ENCODE results near the gene MAPRE2.

Gene MAPRE2

DNA sequence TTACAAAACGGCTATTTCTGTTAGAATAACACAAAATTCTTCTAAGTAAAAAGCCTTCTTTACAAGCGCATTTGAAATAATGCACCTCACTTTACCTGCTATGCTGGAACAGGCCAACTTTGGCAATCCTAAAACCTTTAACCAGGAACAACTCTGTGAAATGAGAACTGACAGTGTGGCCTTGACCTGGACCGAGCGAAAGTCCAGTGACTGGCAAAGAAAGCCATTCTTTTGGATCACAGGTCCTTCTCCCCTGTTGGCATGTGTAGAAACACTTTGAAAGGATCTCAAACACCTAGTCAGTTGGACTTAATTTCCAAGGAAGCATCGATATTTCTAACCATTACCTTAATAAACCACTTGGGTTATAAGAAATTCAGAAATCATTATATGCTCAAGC lies 21.2 kb downstream of the MAPRE2 start:
- Mint-ChIP-seq H3K4me3 (no peak overlapping the region), H3K9me3 (no peaks in the 10 kb centered on the region), H3K4me1 (ENCODE audit: low read depth) (peaks cover 70% of the 10 kb centered on the region), H3K36me3 (ENCODE audit: low read depth) (peaks cover 7% of the 10 kb centered on the region), H3K27me3 (no peaks in the 10 kb centered on the region), H3K27ac (no peak overlapping the region)
- no peak for DNase-seq

DNA sequence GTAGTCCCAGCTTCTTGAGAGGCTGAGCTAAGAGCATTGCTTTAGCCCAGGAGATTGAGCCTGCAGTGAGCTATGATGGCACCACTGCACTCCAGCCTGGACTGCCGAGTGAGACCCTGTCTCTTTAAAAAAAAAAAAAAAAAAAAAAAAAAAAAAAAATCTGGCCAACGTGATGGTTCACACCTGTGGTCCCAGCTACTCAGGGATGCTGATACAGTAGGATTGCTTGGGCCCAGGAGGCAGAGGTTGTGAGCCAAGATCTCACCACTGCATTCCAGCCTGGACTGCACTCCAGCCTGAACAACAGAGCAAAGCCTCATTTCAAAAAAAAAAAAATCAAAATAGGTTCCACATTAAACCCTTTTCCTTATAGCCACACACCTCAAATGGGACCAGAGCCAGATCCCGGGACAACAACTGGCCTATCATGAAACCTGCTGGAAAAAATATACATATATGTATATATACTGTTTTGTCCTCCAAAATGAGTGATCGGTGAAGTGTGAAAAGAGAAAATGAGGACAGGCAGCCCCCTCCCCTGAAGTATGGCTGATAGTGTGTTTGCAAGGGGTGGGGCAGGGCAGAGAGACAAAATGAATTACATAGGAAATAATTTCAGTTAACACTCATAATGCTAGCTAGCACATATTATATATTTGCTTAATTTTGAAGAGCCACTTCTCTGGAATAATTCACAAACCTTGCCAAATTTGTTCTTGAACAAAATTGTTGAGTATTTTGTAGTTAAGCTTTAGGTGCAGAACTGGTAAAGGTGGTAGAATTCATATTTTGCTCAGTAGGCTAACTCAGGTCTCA lies 22.9 kb downstream of the MAPRE2 start:
- Mint-ChIP-seq H3K36me3 (ENCODE audit: low read depth) (peaks cover 8% of the 10 kb centered on the region), H3K9me3 (no peaks in the 10 kb centered on the region), H3K4me3 (no peak overlapping the region), H3K4me1 (ENCODE audit: low read depth) (peaks cover 69% of the 10 kb centered on the region), H3K27ac (no peak overlapping the region), H3K27me3 (no peaks in the 10 kb centered on the region)
- no peak for DNase-seq

DNA sequence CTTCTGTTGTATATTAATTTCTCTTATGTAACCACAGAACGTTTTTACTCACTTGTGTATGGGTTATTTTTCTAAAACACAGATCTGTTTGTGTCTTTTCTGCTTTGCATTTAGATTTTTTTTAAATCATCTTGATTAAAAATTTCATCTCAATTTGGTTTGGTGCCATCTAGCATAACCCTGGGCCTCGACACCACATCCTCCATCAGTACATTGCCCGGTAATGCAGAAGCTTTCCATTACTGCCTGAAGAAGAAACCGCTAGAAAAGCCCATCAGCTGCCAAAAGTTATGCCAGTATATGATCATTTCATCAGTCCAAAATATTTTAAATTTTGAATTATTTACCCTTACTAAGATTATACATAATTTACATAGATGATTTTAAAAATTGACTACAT lies 26.2 kb downstream of the MAPRE2 start:
- Mint-ChIP-seq H3K4me1 (ENCODE audit: low read depth) (peaks cover 57% of the 10 kb centered on the region), H3K27me3 (no peaks in the 10 kb centered on the region), H3K4me3 (no peak overlapping the region), H3K9me3 (no peaks in the 10 kb centered on the region), H3K27ac (no peak overlapping the region), H3K36me3 (ENCODE audit: low read depth) (peaks cover 28% of the 10 kb centered on the region)
- no peak for DNase-seq

DNA sequence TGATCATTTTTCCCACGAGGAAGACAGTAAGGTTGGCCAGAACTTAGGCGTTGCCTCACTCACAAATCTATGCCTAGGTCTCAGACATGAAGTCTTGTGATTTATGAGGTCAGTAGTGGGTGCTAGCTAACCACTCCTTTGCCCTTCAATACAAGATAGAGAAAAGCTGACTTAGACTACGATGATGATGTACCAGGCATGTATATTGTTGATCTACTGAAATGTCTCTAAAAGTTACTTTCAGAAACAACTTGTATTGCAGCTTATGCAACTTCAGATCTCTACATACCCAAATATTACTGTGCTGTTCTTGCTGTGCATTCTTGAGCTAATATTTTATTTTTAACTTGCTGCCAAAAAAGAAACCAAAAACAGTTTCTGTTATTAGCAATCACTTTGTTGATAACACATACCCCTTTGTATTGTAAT lies 30.6 kb downstream of the MAPRE2 start:
- peaks cover 58% of the 10 kb centered on the region for H3K36me3 Mint-ChIP-seq (ENCODE audit: low read depth)
- peaks cover 66% of the 10 kb centered on the region for H3K4me1 Mint-ChIP-seq (ENCODE audit: low read depth)
- H3K4me3 Mint-ChIP-seq, result no peak overlapping the region
- no peaks in the 10 kb centered on the region for H3K27me3 Mint-ChIP-seq
- no peaks in the 10 kb centered on the region for H3K9me3 Mint-ChIP-seq
- H3K27ac Mint-ChIP-seq, result peak overlapping the region; percentile 22
- DNase-seq, result no peak

DNA sequence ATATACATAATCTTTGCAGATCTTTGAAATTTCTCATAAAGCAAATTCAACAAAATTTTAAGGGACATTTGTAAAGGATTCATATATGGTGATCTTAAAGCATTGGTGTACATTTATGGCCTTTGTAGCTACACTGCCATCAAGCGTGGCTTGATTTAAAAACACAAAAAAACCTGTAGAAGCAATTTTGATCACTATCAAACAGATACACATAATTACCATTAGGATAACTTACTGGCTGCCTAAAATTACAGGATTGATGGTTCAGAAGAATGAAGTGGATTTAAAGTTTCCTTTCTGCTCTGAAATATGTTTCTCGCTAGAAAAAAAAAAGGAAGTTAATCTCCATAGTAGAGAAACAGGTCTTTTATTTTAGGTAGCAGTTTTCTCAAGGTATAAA lies 31.4 kb downstream of the MAPRE2 start:
- Mint-ChIP-seq H3K9me3 (no peaks in the 10 kb centered on the region), H3K4me3 (no peak overlapping the region), H3K36me3 (ENCODE audit: low read depth) (peaks cover 60% of the 10 kb centered on the region), H3K4me1 (ENCODE audit: low read depth) (peaks cover 67% of the 10 kb centered on the region), H3K27me3 (no peaks in the 10 kb centered on the region), H3K27ac (no peak overlapping the region)
- no peak for DNase-seq

DNA sequence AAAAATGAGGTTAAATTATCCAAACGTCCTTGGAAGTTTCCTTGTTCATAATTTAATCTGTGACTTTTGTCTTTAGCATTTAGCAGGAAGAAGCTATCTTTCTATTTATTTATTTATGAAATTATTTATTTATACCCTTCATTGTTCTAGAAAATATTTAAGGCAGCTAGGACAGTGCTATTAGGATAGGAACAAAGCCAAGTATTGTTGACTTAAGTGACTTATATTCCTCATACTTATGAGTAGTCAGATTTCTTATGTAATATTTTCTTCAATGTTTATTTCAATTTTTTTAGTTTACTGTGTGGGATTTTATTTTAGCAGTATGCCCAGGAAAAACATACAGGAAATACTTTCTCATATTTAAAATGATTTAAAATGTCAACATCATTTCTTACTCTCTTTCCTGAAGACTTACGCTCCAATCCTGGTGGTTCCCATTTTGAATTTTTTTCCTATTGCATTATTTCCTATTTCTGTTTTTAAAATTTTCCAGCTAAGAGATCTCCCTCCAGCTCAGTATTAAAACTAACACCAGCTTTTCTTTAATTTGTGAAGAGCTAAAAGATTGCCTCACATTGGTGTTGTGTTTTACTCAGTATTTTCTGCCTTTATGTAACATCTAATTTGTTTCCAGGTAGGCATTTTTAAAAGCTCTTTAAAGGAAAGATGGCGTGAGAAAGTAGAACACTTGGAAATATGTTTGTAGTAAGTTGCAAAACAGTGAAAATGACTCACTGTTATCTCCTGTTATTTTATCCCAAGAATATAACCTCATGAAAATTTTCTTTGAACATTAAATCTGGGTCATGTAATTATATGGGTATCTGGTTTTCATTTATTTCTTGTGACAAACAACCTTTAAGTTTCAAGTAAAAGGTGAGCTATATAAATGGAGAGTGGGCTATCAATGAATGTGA lies 32.2 kb downstream of the MAPRE2 start:
- DNase-seq, result no peak
- Mint-ChIP-seq H3K4me1 (ENCODE audit: low read depth) (peaks cover 71% of the 10 kb centered on the region), H3K27ac (no peak overlapping the region), H3K4me3 (no peak overlapping the region), H3K9me3 (no peaks in the 10 kb centered on the region), H3K27me3 (no peaks in the 10 kb centered on the region), H3K36me3 (ENCODE audit: low read depth) (peaks cover 66% of the 10 kb centered on the region)

DNA sequence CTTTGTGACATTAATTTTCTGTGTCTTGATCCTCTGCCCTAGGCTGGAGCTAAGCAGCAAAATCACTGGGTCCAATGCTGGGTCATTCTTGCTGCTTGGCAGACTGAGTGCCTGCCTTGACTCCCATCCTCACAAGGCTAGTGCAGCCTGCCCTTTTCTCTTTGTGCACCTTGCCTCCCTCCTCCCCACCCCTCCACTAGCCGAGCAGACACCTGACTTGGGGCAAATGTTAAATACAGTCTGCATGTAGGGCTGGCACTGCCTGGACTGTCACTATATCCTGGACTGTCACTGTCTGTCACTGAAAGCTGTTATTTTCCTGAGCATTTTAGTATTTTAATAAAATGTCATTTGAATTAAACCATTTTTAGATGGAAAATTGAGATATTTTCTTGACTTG lies 33.4 kb downstream of the MAPRE2 start:
- Mint-ChIP-seq H3K4me1 (ENCODE audit: low read depth) (peaks cover 71% of the 10 kb centered on the region), H3K27me3 (no peaks in the 10 kb centered on the region), H3K36me3 (ENCODE audit: low read depth) (peaks cover 78% of the 10 kb centered on the region), H3K27ac (peak overlapping the region; percentile 32), H3K4me3 (no peak overlapping the region), H3K9me3 (no peaks in the 10 kb centered on the region)
- DNase-seq, result no peak

DNA sequence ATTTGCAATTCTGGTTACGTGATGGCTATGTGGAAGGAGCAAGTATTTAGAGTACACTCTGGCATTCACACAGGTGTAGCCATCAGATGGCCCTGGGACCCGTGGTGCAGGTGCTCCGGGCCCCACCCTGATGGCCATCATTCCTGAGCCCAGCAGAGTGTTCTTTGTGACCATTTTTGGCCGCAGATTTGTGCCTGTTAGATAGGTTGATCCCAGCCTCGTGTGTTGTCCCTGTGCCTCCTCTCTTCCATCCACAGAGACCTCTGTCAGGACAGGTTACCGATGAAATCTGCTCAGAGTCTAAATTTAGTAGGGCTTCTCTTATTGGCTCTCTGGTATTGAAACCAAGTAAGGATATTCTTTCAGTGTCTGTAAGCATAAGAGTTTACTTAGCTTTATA lies 33.9 kb downstream of the MAPRE2 start:
- Mint-ChIP-seq H3K4me1 (ENCODE audit: low read depth) (peaks cover 71% of the 10 kb centered on the region), H3K27me3 (no peaks in the 10 kb centered on the region), H3K4me3 (no peak overlapping the region), H3K27ac (no peak overlapping the region), H3K9me3 (no peaks in the 10 kb centered on the region), H3K36me3 (ENCODE audit: low read depth) (peaks cover 78% of the 10 kb centered on the region)
- no peak for DNase-seq

DNA sequence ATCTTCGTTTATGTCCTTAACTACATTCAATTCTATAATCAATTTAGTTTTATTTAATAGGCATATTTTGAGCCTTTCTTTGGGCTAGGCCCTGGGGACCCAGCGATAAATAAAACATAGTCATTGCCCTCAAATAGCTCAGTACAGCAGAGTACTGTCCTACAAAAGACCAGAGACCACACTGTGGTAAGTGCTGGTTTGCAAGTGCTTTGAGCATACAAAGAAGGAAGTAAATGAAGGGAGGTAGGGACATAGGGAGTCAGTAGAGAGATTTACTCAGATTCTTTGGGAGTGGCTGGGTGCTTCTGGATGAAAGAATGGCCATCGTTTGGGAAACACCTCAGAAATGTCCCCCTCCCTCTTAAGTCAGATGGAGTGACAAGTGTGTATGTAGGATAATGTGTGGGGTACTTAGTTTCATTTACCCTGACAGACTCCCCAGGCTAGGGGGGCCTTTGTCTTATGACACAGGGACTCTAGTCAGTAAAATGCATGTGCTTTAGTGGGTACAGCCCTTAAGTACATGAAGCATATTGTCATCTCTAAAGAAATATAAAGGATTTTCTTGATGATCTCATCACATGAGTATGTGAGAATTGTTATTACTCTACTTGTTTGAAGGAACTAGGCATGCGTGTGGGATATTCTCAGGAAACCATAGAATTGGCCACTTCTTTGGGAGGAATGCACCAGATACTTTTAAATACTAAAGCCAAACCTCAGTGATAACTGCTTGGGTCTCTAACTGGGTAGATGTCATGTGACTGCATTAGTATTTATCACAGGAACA lies 35.1 kb downstream of the MAPRE2 start:
- peaks cover 69% of the 10 kb centered on the region for H3K4me1 Mint-ChIP-seq (ENCODE audit: low read depth)

DNA sequence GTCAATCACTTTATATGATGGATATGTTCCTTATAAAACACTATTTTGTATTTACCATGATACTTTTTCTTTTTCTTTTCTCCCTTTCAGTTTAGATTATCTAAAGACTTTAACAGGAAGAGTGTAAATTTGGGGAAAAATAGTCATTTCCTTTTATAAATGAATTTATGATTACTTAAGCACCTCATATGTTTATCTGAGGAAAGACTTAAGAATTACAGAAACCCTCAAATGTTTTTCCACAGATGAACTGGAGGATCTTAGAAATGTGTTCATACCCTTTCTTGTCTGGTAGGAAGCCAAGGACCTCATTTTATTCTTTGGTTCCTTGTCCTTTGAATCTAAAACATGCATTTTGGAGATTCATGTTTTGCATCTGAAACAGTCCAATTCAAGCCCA lies 36.7 kb downstream of the MAPRE2 start:
- no peak overlapping the region for H3K27ac Mint-ChIP-seq
- no peaks in the 10 kb centered on the region for H3K27me3 Mint-ChIP-seq
- H3K4me3 Mint-ChIP-seq, result no peak overlapping the region
- no peaks in the 10 kb centered on the region for H3K9me3 Mint-ChIP-seq
- H3K36me3 Mint-ChIP-seq (ENCODE audit: low read depth), result peaks cover 69% of the 10 kb centered on the region
- H3K4me1 Mint-ChIP-seq (ENCODE audit: low read depth), result peaks cover 62% of the 10 kb centered on the region
- DNase-seq, result no peak

More for the DNA sequence above, 35.1 kb downstream of the MAPRE2 start:
- no peaks in the 10 kb centered on the region for H3K27me3 Mint-ChIP-seq
- no peak for DNase-seq
- no peak overlapping the region for H3K27ac Mint-ChIP-seq
- H3K9me3 Mint-ChIP-seq, result no peaks in the 10 kb centered on the region
- H3K36me3 Mint-ChIP-seq (ENCODE audit: low read depth), result peaks cover 79% of the 10 kb centered on the region
- no peak overlapping the region for H3K4me3 Mint-ChIP-seq

DNA sequence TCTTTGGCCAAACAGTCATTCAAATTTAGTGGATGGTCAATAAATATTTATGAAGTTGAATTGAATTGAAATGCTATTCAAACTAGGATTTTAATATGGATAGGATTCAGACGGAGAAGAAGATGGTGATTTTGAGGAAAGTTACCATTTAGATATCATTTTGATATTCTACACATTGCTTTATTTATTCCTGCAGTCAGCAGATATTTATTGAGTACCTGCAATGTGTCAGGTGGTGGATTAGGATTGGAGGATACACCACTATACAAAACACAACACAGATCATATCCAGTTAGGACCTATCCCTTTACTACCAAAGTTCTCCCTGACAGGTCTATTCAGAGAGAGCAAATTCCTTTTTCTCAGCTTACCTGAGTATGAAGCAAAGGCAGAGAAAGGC lies 38.8 kb downstream of the MAPRE2 start:
- Mint-ChIP-seq H3K9me3 (no peaks in the 10 kb centered on the region), H3K4me1 (ENCODE audit: low read depth) (peaks cover 57% of the 10 kb centered on the region), H3K27ac (no peak overlapping the region), H3K27me3 (no peaks in the 10 kb centered on the region), H3K36me3 (ENCODE audit: low read depth) (peaks cover 64% of the 10 kb centered on the region), H3K4me3 (no peak overlapping the region)
- no peak for DNase-seq

DNA sequence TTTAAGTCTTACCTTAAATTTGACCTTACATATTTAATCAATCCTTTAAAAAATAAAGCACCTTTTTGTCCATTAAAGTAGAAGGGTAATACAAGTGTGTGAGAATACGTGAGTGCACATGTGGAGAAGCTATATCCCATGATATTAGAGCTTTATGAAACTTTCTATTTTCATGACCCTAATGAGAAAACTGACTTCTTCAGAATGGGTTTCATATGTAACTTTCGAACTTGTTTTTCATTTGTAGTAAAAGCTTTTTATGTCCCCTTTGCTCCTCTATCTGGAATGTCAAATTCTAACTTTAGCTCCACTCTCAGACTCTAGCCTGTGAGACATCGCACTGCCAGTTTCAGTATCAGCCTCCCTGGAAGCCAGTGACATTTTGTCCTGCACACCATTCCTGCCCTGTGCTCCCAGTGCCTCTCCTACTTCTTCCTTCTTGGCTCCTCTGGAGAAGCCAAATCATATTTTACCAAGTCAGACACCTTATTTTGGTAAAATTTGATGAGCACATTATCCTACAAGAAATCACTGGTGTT lies 42.0 kb downstream of the MAPRE2 start:
- peaks cover 47% of the 10 kb centered on the region for H3K4me1 Mint-ChIP-seq (ENCODE audit: low read depth)
- no peak overlapping the region for H3K4me3 Mint-ChIP-seq
- H3K36me3 Mint-ChIP-seq (ENCODE audit: low read depth), result peaks cover 46% of the 10 kb centered on the region
- H3K27ac Mint-ChIP-seq, result no peak overlapping the region
- no peaks in the 10 kb centered on the region for H3K27me3 Mint-ChIP-seq
- no peaks in the 10 kb centered on the region for H3K9me3 Mint-ChIP-seq
- DNase-seq, result no peak

DNA sequence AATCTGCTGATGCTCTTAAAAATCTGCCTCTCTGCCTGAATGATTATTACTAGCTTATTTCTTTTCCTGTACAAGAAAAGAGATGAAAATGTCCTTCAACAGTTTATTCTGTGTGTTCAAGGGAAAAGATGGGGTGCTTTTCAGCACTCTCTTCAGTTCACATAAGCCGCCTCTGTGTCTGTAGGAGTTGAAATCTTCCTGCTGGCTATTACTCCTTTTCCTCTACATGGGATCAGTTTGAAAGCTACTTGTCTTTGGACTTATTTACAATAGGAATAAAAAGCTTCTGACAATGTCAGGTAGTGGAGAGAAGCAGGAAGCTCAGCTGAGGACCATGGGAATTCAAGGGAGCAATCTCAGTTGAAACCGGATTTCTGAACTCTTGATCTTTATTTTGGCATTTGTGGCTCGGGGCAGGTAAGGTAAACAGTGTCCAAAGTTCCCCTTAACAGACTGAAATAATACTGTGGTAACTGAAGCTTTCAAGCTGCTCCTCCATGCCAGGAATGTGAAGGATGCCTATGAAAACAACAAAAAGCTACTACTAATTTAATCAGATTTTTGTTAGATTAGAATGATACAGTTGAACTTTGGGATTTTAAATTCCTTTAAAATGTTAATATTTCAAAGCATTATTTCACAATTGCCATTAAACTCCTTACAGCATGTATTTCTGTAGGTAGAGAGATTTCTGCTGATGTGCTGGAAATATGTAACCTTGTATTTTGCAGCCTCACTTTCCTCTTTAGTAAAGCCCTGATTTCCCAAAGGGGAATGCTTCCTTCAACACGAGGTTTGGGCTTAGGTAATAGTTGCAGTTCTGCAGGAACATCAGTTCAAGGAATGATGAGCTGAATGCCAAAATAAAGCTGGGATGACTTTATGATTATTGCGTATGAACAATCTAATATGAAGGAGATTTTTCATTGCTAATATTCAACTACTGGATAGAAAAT lies 43.6 kb downstream of the MAPRE2 start:
- DNase-seq, result no peak
- Mint-ChIP-seq H3K4me1 (ENCODE audit: low read depth) (peaks cover 55% of the 10 kb centered on the region), H3K27ac (no peak overlapping the region), H3K36me3 (ENCODE audit: low read depth) (peaks cover 34% of the 10 kb centered on the region), H3K27me3 (no peaks in the 10 kb centered on the region), H3K4me3 (no peak overlapping the region), H3K9me3 (no peaks in the 10 kb centered on the region)
